ENCODE results near the gene BTBD3. TPM values are rescaled to one million over a fixed set of nuclear protein-coding genes. Genes with fewer than 3 reads are reported as not detected.

Gene BTBD3
- total and polyA plus RNA-seq, 2 experiments from 2014 or later: 15.5 to 33.2 TPM

- no peaks in the 10 kb centered on the region for H3K27me3 ChIP-seq
- no peaks in the 10 kb centered on the region for H3K36me3 ChIP-seq
- no peak overlapping the region for H3K27ac ChIP-seq
- DNase-seq (ENCODE audit: low read depth in 1 of 2, low spot score in 1 of 2): no peak
- H3K9me3 ChIP-seq (ENCODE audit: low read depth): no peaks in the 10 kb centered on the region
- TF ChIP-seq CTCF (IDR thresholded peaks at IDR 0.05; ENCODE audit: low read depth, low read length): no peak
- no peak overlapping the region for H3K4me3 ChIP-seq
- H3K4me1 ChIP-seq (ENCODE audit: low read depth): no peaks in the 10 kb centered on the region
These were observed 52.6 kb downstream of the BTBD3 start for GRCh38 chr20:11970243-11970836.

- no peak for TF ChIP-seq CTCF (IDR thresholded peaks at IDR 0.05; ENCODE audit: low read depth, low read length)
- Histone ChIP-seq H3K27ac (no peak overlapping the region), H3K27me3 (no peaks in the 10 kb centered on the region), H3K9me3 (ENCODE audit: low read depth) (no peaks in the 10 kb centered on the region), H3K4me3 (no peak overlapping the region), H3K4me1 (ENCODE audit: low read depth) (no peaks in the 10 kb centered on the region), H3K36me3 (no peaks in the 10 kb centered on the region)
- DNase-seq (ENCODE audit: low read depth in 1 of 2, low spot score in 1 of 2): no peak
These were observed 54.8 kb downstream of the BTBD3 start for GRCh38 chr20:11972478-11972877.

All from cardiac muscle cell (in vitro differentiated cells and primary cell).